ENCODE measurements around the gene WDR64.

GRCh38 chr1:241828463-241829021 is 176.5 kb downstream of the WDR64 start:
- TF ChIP-seq CTCF (conservative IDR thresholded peaks at IDR 0.05; ENCODE audit: low read depth, low read length) (no peak), EZH2 (IDR thresholded peaks at IDR 0.05; ENCODE audit: borderline replicate concordance, low read depth, low read length, poor library complexity, severe bottlenecking) (no peak)

Data from A673 (cell line).